ENCODE data around the gene PPP2R5C.

PPP2R5C gene

DNA sequence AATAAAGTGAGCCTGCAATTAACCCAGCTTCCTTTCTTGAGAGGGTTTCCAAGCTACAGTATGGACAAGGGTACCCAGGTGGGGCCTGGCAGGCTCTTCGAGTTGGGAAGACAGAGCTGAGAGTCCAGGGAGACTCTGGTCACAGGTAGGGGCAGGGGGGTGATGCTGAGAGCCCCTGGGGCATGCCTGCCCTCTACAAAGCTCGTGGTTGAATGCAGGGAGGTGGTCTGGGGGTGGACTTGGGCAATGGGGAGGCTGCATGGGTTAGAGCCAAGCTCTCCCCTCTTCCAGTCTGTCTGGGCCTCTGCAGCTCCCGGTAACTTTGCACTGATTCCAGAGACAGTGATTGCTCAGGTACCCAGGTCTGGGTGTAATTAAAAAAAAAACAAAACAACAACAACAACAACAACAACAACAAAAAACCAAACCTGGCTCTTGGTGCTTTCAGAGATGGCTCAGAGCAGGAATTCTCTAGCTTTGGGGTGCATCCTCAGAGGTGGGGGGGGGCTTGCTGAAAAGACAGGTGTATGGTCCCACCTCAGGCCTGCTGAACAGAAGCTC, 30.8 kb upstream of the PPP2R5C start:
- H3K4me3 ChIP-seq (ENCODE audit: low read length) = peak overlapping the region; percentile 36
- H3K9ac ChIP-seq (ENCODE audit: low read length) = no peak overlapping the region

DNA sequence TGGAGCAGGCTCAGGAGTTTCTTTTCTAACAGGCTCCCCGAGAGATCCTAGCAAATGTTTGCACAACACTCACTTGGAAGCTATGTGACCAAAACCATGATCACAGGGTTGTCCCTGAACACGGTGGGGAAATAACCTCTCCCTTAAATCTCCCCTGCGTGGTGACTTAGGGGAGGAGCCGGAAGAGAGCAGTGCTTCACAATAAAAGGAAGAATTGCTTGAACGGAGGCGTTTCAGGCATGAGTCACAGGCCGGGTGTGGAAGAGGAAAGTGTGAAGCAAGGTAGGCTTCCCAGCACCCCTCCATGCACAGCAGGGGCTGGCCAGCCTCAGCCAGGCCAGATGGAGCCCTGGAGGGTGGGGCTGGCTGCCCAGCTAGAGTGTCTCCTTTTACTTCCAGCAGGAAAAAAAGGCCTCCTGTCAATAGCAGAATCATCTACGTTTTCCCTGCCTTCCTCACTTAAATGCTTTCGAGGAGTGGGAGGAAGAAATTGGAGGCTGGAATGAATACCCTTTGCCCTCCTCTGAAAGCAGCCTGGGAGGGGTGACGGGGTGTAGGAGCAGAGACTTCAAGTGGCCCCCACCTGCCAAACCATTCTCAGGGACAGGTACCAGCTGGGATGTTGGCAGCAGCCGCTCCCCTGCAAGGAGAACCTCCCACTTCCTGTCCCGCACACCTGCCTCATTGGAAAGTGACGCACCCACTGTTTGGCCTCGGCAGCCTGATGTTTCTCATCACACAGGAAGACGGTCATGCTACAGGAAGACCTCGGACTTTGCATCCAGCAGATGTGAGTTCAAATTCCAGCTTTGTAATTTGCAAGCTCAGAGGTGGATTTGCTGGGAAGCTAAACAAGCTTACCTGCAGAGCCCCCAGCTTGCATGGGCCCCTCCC, 30.1 kb upstream of the PPP2R5C start:
- Histone ChIP-seq H3K9ac (ENCODE audit: low read length) (no peak overlapping the region), H3K27me3 (ENCODE audit: control insufficient read depth, insufficient read depth, low read length) (no peaks in the 10 kb centered on the region), H3K36me3 (ENCODE audit: control insufficient read depth, insufficient read depth, low read length) (no peaks in the 10 kb centered on the region), H3K27ac (ENCODE audit: low read depth, low read length) (no peak overlapping the region), H3K4me3 (ENCODE audit: low read length) (peak overlapping the region; percentile 36), H3K4me1 (ENCODE audit: control insufficient read depth, insufficient read depth, low read length) (no peaks in the 10 kb centered on the region)

More for the DNA sequence above, 30.8 kb upstream of the PPP2R5C start:
- Histone ChIP-seq H3K27me3 (ENCODE audit: control insufficient read depth, insufficient read depth, low read length) (no peaks in the 10 kb centered on the region), H3K4me1 (ENCODE audit: control insufficient read depth, insufficient read depth, low read length) (no peaks in the 10 kb centered on the region), H3K27ac (ENCODE audit: low read depth, low read length) (no peak overlapping the region), H3K36me3 (ENCODE audit: control insufficient read depth, insufficient read depth, low read length) (no peaks in the 10 kb centered on the region)

DNA sequence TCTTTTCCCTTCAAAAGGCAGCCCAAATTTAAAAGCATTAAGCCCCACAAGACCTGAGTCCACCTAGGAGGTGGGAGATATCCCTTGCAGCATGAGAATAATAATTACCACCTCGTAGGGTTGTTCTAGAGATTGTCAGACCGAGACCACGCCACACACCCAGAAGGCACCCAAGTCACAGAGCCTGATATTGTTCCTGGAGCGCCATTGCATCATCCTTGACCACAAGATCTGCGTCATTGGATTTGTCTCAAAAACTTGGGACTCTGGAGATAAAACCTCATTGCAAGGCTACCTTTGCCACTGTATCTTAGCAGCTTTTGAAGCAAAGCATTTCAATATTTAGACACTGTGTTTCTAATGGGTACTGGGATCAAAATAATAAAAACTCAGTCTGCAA, 29.4 kb upstream of the PPP2R5C start:
- H3K27ac ChIP-seq (ENCODE audit: low read depth, low read length) = no peak overlapping the region

DNA sequence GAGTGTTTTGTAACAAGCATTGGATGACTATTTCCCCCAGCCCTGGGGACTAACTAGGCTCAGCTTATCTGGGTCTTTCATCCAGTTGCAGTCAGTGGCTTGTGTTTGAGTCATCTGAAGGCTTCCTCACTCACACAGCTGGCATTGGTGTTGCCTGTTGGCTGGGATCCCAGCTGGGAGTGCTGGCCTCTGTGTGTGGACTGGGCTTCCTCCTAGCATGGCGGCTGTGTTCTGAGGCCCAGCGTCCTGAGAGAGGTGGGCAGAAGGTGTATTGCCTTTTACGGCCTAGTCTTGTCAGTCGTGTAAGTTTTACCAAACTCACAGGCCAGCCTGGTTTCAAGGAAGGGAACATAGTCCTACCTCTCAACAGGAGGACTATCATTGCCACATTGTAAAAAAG, 28.3 kb upstream of the PPP2R5C start:
- H3K27ac ChIP-seq (ENCODE audit: low read depth, low read length) = no peak overlapping the region
- H3K9ac ChIP-seq (ENCODE audit: low read length) = no peak overlapping the region
- no peaks in the 10 kb centered on the region for H3K36me3 ChIP-seq (ENCODE audit: control insufficient read depth, insufficient read depth, low read length)
- H3K4me1 ChIP-seq (ENCODE audit: control insufficient read depth, insufficient read depth, low read length) = no peaks in the 10 kb centered on the region
- H3K4me3 ChIP-seq (ENCODE audit: low read length) = no peak overlapping the region
- H3K27me3 ChIP-seq (ENCODE audit: control insufficient read depth, insufficient read depth, low read length) = no peaks in the 10 kb centered on the region

More for the DNA sequence above, 29.4 kb upstream of the PPP2R5C start:
- Histone ChIP-seq H3K4me3 (ENCODE audit: low read length) (no peak overlapping the region), H3K4me1 (ENCODE audit: control insufficient read depth, insufficient read depth, low read length) (no peaks in the 10 kb centered on the region), H3K36me3 (ENCODE audit: control insufficient read depth, insufficient read depth, low read length) (no peaks in the 10 kb centered on the region), H3K9ac (ENCODE audit: low read length) (no peak overlapping the region), H3K27me3 (ENCODE audit: control insufficient read depth, insufficient read depth, low read length) (no peaks in the 10 kb centered on the region)

DNA sequence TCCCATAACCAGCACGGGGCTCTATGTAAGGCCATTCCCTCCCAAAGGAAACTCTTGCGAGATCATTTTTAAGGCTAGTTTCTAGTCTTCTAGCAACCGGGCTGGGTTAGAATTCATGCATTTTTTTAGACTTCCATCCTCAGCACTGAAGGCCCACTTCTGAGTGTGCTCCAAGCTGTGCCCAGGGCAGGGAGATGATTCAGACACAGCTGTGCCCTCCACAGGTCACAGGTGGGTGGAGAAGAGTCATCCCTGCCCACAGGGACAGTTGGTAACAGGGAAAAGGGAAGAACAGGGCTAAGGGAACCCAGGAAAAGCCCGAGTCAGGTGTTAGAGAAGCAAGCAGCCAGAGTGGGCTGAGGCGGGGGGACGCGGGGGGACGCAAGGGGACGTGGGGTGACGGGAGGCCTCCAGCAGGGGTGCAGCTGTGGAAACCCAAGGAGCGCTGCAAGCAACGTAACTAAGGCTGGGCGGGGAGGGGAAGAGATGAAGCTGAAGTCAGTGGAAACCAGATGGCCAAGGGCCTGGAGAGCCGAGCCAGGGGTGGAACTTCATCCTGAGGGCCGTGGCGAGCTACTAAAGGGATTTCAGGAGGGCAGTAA, 27.2 kb upstream of the PPP2R5C start:
- Histone ChIP-seq H3K4me1 (ENCODE audit: control insufficient read depth, insufficient read depth, low read length) (no peaks in the 10 kb centered on the region), H3K9ac (ENCODE audit: low read length) (no peak overlapping the region), H3K27me3 (ENCODE audit: control insufficient read depth, insufficient read depth, low read length) (no peaks in the 10 kb centered on the region), H3K27ac (ENCODE audit: low read depth, low read length) (no peak overlapping the region), H3K4me3 (ENCODE audit: low read length) (no peak overlapping the region), H3K36me3 (ENCODE audit: control insufficient read depth, insufficient read depth, low read length) (no peaks in the 10 kb centered on the region)

DNA sequence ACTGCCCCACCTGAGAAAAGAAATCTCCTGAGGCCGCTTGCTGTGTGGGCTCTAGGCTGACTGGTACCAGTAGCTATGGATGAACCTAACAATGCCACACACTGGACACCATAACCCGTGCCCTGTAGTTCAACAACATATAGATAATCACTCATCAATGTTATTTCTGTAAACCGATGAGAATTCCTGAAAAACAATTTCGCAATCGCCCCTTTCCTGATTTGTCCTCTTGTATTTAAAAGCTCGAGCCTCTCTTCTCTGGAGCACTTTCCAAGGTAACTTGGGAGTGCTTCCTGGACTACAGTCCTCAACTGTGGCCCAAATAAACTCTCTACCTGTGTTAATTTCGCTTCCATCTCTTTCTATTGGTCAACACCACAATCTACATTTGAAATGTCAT, 26.1 kb upstream of the PPP2R5C start:
- Histone ChIP-seq H3K9ac (ENCODE audit: low read length) (no peak overlapping the region), H3K4me1 (ENCODE audit: control insufficient read depth, insufficient read depth, low read length) (no peaks in the 10 kb centered on the region), H3K27ac (ENCODE audit: low read depth, low read length) (no peak overlapping the region), H3K27me3 (ENCODE audit: control insufficient read depth, insufficient read depth, low read length) (no peaks in the 10 kb centered on the region), H3K36me3 (ENCODE audit: control insufficient read depth, insufficient read depth, low read length) (no peaks in the 10 kb centered on the region), H3K4me3 (ENCODE audit: low read length) (no peak overlapping the region)

DNA sequence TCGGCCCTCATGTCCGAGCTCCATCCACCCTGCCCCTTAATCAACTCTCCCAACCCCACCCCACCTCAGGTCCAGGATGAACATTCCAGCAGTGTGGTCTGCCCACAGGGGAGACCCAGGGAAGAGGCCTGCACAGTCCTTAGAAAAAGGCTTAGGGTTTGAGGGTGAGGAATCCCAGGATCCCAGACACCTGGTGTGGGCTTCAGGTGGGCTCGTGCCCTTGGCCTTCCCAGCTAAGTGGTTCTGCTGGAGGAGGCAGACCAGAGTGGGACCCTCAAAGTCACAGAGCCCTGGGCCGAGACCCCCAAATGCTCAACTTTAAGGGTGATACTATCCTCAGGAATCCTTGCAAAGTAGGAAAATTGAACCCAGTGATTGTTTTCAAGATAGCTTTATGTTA, 25.4 kb upstream of the PPP2R5C start:
- H3K9ac ChIP-seq (ENCODE audit: low read length) = no peak overlapping the region
- no peaks in the 10 kb centered on the region for H3K4me1 ChIP-seq (ENCODE audit: control insufficient read depth, insufficient read depth, low read length)
- H3K27ac ChIP-seq (ENCODE audit: low read depth, low read length) = no peak overlapping the region
- no peaks in the 10 kb centered on the region for H3K36me3 ChIP-seq (ENCODE audit: control insufficient read depth, insufficient read depth, low read length)
- H3K27me3 ChIP-seq (ENCODE audit: control insufficient read depth, insufficient read depth, low read length) = no peaks in the 10 kb centered on the region
- no peak overlapping the region for H3K4me3 ChIP-seq (ENCODE audit: low read length)

DNA sequence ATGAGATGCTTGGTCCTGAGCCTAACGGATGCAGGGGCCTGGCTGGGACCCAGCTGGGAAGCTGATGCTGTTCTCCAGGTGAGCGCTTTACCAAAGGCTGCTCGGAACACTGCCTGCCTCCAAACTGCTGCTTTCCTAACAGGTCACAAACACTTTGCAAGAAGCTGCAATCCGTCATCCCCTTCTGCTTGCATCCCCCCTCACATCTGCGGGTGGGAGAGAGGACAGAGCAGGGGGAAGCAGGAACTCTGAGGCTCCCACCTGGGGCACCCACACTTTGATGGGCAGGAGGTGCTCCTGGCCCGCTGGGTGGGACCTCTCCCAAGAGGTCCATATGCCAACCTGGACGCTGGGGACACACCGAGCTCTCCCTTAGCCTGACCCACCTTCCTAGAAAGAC, 24.9 kb upstream of the PPP2R5C start:
- Histone ChIP-seq H3K36me3 (ENCODE audit: control insufficient read depth, insufficient read depth, low read length) (no peaks in the 10 kb centered on the region), H3K4me3 (ENCODE audit: low read length) (no peak overlapping the region), H3K27ac (ENCODE audit: low read depth, low read length) (no peak overlapping the region), H3K27me3 (ENCODE audit: control insufficient read depth, insufficient read depth, low read length) (no peaks in the 10 kb centered on the region), H3K4me1 (ENCODE audit: control insufficient read depth, insufficient read depth, low read length) (no peaks in the 10 kb centered on the region), H3K9ac (ENCODE audit: low read length) (no peak overlapping the region)

DNA sequence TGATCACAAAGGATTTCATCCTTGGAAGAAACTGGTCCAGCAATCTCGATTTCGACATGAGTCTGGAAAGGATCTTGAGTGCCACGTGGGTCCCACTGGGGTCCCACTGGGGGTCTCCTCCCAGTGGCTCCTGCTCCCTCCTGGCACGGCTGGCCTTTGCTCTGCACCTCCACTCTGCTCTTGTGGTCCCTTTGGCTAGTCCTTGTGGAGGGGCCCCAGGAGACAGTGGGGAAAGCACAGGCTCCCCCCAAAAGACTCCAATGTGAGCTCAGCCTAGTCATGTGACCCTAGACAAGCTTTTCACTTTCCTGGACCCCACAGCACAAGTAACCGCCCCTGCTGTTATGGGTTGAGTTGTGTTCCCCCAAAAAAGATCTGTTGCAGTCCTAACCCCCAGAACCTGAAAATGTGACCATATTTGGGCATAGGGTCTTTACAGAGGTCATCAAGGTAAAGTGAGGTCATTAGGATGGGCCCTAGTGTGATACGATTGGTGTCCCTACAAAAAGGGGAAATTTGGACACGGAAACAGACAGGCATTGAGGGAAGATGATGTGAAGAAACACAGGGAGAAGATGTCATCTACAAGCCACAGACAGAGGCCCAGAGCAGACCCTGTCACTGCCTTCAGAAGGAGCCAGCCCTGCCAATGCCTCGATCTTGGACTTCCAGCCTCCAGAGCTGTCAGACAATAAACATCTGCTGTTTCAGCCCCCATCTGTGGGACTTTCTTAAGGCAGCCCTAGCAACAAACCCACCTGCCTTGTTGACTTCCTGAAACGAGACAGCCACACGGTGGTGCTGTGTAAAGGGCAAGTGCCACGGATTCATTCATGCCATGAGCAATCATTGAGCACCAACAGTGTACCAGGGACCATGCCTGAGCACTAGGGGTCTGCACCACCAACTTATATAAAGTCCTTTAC, 23.8 kb upstream of the PPP2R5C start:
- H3K4me1 ChIP-seq (ENCODE audit: control insufficient read depth, insufficient read depth, low read length) = no peaks in the 10 kb centered on the region
- H3K27me3 ChIP-seq (ENCODE audit: control insufficient read depth, insufficient read depth, low read length) = no peaks in the 10 kb centered on the region
- H3K4me3 ChIP-seq (ENCODE audit: low read length) = no peak overlapping the region
- H3K9ac ChIP-seq (ENCODE audit: low read length) = no peak overlapping the region
- H3K36me3 ChIP-seq (ENCODE audit: control insufficient read depth, insufficient read depth, low read length) = no peaks in the 10 kb centered on the region
- H3K27ac ChIP-seq (ENCODE audit: low read depth, low read length) = no peak overlapping the region

DNA sequence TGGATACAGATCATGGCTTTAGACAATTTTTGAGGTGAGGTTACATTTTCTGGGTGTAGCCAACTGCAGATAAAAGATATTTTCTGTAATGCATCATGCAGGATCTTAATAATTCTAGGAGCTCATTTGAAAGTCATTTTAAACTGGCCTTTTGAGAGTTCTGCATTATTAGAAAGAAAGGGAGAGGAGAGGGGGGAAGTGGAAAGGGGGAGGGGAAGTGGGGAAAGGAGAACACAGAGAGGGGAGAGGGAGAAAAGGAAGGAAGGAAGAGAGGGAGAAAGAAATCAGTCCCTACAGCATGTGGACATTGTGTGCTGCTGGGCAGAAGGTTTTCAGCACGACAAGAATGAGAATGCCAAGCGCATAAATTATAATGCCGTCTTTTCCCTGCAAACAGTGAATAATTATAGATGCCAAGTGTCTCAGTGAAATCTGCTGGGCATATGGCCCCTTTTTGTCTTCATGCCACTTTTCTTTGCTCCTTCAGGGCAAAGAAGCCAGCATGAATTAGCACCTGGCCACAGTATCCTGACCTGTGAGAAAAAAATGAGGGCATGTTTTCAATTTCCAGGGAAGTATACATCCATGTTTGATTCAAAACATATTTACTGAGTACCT, 22.7 kb upstream of the PPP2R5C start:
- Histone ChIP-seq H3K36me3 (ENCODE audit: control insufficient read depth, insufficient read depth, low read length) (no peaks in the 10 kb centered on the region), H3K4me3 (ENCODE audit: low read length) (no peak overlapping the region), H3K4me1 (ENCODE audit: control insufficient read depth, insufficient read depth, low read length) (no peaks in the 10 kb centered on the region), H3K9ac (ENCODE audit: low read length) (no peak overlapping the region), H3K27ac (ENCODE audit: low read depth, low read length) (no peak overlapping the region), H3K27me3 (ENCODE audit: control insufficient read depth, insufficient read depth, low read length) (no peaks in the 10 kb centered on the region)

DNA sequence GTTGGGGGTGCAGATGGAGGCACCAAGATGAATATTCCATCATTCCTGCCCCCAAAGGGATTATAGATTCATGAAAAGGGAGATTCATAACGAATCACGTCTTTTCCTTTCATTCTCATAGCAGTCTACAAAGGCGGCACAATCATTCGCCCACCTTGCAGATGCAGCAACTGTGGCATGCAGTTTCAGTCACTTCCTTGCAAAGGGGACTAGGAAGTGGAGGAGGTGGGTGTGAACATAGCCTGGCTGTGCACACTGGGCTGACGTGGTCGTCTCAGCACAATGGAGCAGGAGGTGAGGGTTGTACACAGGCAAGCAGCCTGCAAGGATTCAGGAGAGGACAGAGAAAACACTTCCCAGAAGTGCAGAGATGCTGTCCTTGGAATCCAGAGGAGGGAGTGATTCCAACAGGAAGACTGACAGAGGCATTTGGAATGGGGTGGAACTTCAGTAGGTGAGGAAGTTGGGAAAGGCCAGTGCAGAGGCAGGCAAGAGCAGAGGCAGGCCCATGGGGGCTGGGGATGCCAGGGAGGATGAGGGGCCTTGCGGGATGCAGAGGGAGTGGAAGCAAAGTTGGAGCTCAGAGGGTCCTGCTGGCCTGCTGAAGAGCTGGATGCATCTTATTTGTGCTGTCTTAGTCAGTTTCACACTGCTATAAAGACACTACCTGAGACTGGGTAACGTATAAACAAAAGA, 21.9 kb upstream of the PPP2R5C start:
- Histone ChIP-seq H3K36me3 (ENCODE audit: control insufficient read depth, insufficient read depth, low read length) (no peaks in the 10 kb centered on the region), H3K27ac (ENCODE audit: low read depth, low read length) (no peak overlapping the region), H3K4me3 (ENCODE audit: low read length) (no peak overlapping the region), H3K27me3 (ENCODE audit: control insufficient read depth, insufficient read depth, low read length) (no peaks in the 10 kb centered on the region), H3K9ac (ENCODE audit: low read length) (no peak overlapping the region), H3K4me1 (ENCODE audit: control insufficient read depth, insufficient read depth, low read length) (no peaks in the 10 kb centered on the region)

Data from rectal smooth muscle tissue (tissue), 1 donor.